ENCODE data around the gene CDK2. TPM values are rescaled to one million over a fixed set of nuclear protein-coding genes. Genes with fewer than 3 reads are reported as not detected.
"Not testable (repeated sequence)": the region's sequence is repeated elsewhere in the genome, so short reads cannot be mapped to it uniquely, and the experiment has no call there.

Gene CDK2
- total RNA-seq (ENCODE audit: low replicate concordance) = 46.5 and 52.2 TPM in 2 replicates

- peak within 1 kb of the TSS; percentile 88 for H3K4me2 ChIP-seq
- Mint-ChIP-seq H3K4me3 (peak within 1 kb of the TSS; percentile 99), H3K4me1 (peaks cover 31% of the 10 kb centered on the region), H3K36me3 (peaks cover 8% of the 10 kb centered on the region), H3K27me3 (ENCODE audit: insufficient read depth, low read depth) (peaks cover 7% of the 10 kb centered on the region), H3K9me3 (no peaks in the 10 kb centered on the region), H3K27ac (peak within 1 kb of the TSS; percentile 90)
- peaks cover 3% of the 10 kb centered on the region for H3K4me1 ChIP-seq
- H4K20me1 ChIP-seq (ENCODE audit: low read depth) = peaks cover 10% of the 10 kb centered on the region
- H3F3A ChIP-seq (ENCODE audit: low read depth) = peaks cover 17% of the 10 kb centered on the region
- H2AFZ ChIP-seq (replicated peaks) = peak within 1 kb of the TSS; percentile 93
- H3K9me3 ChIP-seq (ENCODE audit: low read depth) = no peaks in the 10 kb centered on the region
- peaks cover 57% of the 10 kb centered on the region for H3K79me2 ChIP-seq (ENCODE audit: low read depth)
- H3K27ac ChIP-seq = peak within 1 kb of the TSS; percentile 86
- peak within 1 kb of the TSS; percentile 73 for H3K9ac ChIP-seq
- no peaks in the 10 kb centered on the region for H3K27me3 ChIP-seq
- H3K36me3 ChIP-seq = no peaks in the 10 kb centered on the region
- DNase-seq (ENCODE audit: low spot score) = peak; percentile 95
- peak within 1 kb of the TSS; percentile 91 for H3K4me3 ChIP-seq
- TF ChIP-seq EZH2phosphoT487 (IDR thresholded peaks at IDR 0.05) (no peak), CTCF (IDR thresholded peaks at IDR 0.05) (no peak), EZH2 (IDR thresholded peaks at IDR 0.05) (no peak)
These were observed at the start of gene CDK2 for GRCh38 chr12:55966408-55967281. TSS of gene CDK2 (plus strand) at chr12:55966830. CDS start at chr12:55967009, 179 bp downstream.

DNA sequence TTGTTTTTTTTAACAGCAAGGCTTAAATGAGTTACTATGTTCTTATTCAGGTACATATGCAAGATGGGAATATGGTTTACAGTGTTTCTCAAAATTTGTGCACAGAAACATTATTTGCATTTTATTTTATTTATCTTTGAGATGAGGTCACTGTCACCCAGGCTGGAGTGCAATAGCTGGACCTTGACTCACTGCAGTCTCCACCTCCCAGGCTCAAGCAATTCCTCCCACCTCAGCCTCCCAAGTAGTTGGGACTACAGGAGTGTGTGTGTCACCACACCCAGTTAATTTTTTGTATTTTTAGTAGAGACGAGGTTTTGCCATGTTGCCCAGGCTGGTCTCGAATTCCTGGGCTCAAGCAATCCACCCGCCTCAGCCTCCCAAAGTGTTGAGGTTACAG lies 47.6 kb upstream of the CDK2 start:
- not testable (repeated sequence) for H3K27me3 Mint-ChIP-seq (ENCODE audit: insufficient read depth, low read depth); H3K27me3 ChIP-seq; H3K4me2 ChIP-seq; H3K4me3 Mint-ChIP-seq; H3K4me1 Mint-ChIP-seq; H3K9ac ChIP-seq; H3K9me3 Mint-ChIP-seq; H3K36me3 ChIP-seq; H3K27ac Mint-ChIP-seq; H2AFZ ChIP-seq (replicated peaks); H3K4me3 ChIP-seq; DNase-seq (ENCODE audit: low spot score); H3K9me3 ChIP-seq (ENCODE audit: low read depth); H3K4me1 ChIP-seq; H3K27ac ChIP-seq
- H3K36me3 Mint-ChIP-seq = peaks cover 18% of the 10 kb centered on the region
- Histone ChIP-seq H4K20me1 (ENCODE audit: low read depth) (peaks cover 74% of the 10 kb centered on the region), H3K79me2 (ENCODE audit: low read depth) (peaks cover 100% of the 10 kb centered on the region), H3F3A (ENCODE audit: low read depth) (peaks cover 17% of the 10 kb centered on the region)

DNA sequence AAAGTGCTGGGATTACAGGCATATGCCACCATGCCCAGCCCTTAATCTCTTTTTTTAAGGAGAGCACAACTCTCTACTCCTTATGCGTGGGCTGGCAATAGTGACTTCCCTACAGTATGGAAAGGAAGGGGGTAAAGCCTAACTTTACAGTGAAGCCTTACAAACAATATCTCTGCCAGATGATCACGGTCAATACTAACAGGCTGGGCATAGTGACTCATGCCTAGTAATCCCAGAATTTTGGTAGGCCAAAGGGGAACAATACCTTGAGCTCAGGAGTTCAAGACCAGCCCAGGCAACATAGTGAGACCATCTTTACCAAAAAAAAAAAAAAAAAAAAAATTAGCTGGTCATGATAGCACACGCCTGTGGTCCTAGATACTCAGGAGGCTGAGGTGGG lies 44.5 kb upstream of the CDK2 start:
- Histone ChIP-seq H3K4me1 (peaks cover 9% of the 10 kb centered on the region), H4K20me1 (ENCODE audit: low read depth) (peaks cover 75% of the 10 kb centered on the region), H3K4me2 (no peak overlapping the region), H3K9me3 (ENCODE audit: low read depth) (no peaks in the 10 kb centered on the region), H3K9ac (no peak overlapping the region), H3K36me3 (peaks cover 6% of the 10 kb centered on the region), H3K79me2 (ENCODE audit: low read depth) (peaks cover 99% of the 10 kb centered on the region), H3F3A (ENCODE audit: low read depth) (peaks cover 39% of the 10 kb centered on the region), H3K27ac (no peak overlapping the region), H3K4me3 (no peak overlapping the region), H2AFZ (replicated peaks) (no peak overlapping the region), H3K27me3 (no peaks in the 10 kb centered on the region)
- DNase-seq (ENCODE audit: low spot score) = no peak
- Mint-ChIP-seq H3K36me3 (peaks cover 12% of the 10 kb centered on the region), H3K4me3 (no peak overlapping the region), H3K27ac (no peak overlapping the region), H3K27me3 (ENCODE audit: insufficient read depth, low read depth) (no peaks in the 10 kb centered on the region), H3K4me1 (peaks cover 19% of the 10 kb centered on the region), H3K9me3 (no peaks in the 10 kb centered on the region)
- TF ChIP-seq CTCF (IDR thresholded peaks at IDR 0.05) (no peak), EZH2phosphoT487 (IDR thresholded peaks at IDR 0.05) (no peak), EZH2 (IDR thresholded peaks at IDR 0.05) (no peak)

DNA sequence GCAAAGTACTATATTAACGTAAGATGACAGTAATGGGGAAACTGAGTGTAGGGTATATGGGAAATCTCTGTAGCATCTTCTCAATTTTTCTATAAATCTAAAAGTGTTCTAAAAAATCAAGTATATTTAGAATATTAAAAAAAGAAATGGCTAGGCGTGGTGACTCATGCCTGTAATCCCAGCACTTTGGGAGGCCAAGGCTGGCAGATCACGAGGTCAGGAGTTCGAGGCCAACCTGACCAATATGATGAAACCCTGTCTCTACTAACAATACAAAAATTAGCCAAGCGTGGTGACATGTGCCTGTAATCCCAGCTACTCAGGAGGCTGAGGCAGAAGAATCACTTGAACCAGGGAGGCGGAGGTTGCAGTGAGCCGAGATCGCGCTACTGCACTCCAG lies 43.0 kb upstream of the CDK2 start:
- H3K36me3 Mint-ChIP-seq, H3K4me3 Mint-ChIP-seq: not testable (repeated sequence)
- peaks cover 88% of the 10 kb centered on the region for H3K79me2 ChIP-seq (ENCODE audit: low read depth)

More for the DNA sequence above, 43.0 kb upstream of the CDK2 start:
- H3K4me1 ChIP-seq; H3K4me2 ChIP-seq; H3K9me3 ChIP-seq (ENCODE audit: low read depth); H3K4me3 ChIP-seq; H2AFZ ChIP-seq (replicated peaks); H3K9ac ChIP-seq; H3K27me3 Mint-ChIP-seq (ENCODE audit: insufficient read depth, low read depth); H3K27ac Mint-ChIP-seq; H3K36me3 ChIP-seq; H3K9me3 Mint-ChIP-seq; H3K27ac ChIP-seq; H3K27me3 ChIP-seq; DNase-seq (ENCODE audit: low spot score): not testable (repeated sequence)
- Histone ChIP-seq H3F3A (ENCODE audit: low read depth) (peaks cover 54% of the 10 kb centered on the region), H4K20me1 (ENCODE audit: low read depth) (peaks cover 71% of the 10 kb centered on the region)
- H3K4me1 Mint-ChIP-seq = peaks cover 19% of the 10 kb centered on the region
